Measurements from ENCODE around the gene NIPAL4.
"Not testable (repeated sequence)": the region's sequence is repeated elsewhere in the genome, so short reads cannot be mapped to it uniquely, and the experiment has no call there.

NIPAL4 gene

DNA sequence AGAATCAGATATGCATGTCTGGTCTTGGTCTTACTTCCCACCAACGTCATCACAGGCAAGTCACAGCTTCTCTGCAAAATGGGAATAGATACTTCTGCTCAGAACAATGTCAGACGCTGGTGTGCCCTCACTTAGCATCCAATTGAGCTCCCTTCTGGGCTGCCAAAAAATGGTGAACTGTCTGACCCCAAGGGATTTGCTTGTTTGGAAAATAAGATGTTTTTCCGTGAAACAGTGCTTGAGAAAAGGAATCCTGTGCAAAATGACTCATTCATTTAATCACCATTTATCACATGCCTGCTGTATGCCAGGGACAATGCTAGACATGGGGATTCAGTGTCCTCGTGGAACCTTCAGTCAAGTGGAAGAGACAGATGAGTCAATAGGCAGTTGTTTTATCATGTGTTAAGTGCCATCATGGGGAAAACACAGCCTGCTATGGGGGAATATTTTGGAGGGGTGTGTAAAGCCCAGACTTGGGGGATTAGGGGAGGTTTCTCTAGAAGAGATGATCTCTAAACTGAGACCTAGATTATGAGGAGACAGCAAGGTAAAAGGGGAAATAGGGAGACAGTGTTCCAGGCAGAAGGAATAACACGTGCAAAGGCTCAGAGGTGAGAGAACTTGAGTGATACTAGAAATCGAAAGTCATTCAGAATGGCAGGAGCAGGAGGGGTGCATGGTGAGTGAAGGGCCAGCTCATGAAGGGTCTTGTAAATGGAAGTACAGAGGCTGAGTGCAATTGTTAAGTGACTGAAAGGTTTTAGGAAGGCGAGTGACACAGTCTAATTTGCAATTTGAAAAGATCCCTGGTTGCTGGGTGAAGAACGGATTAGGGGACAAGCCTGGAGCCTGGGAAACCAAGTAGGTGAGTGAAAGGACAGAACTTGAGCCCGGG lies 3.9 kb downstream of the NIPAL4 start:
- no peak for DNase-seq

DNA sequence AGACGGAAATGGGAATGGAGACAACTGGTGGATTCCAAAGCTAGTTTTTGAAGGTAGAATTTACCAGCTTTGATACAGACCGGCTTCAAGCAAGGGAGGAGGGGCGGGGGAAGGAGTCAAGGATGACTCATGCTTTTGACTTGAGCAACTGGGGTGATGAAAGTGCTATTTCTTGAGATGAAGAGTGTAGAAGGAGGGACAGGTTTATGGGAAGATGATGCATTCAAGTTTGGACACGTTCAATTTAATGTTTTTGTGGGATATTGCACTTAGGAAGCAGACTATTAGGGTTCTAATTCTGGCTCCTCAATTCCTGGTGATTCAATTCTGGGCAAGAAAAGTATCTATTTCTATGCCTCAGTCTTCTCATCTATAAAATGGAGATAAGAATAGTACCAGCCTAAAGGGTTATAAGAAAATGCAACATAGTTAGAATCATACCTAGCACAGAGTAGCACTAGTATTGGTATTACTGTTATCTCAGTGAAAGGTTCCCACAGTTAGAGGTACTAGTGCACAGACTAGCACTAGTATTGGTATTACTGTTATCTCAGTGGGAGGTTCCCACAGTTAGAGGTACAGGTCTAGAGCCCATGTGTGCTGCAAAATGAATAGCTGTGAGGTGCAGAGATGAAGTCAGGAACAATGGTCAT lies 4.6 kb downstream of the NIPAL4 start:
- DNase-seq = no peak

DNA sequence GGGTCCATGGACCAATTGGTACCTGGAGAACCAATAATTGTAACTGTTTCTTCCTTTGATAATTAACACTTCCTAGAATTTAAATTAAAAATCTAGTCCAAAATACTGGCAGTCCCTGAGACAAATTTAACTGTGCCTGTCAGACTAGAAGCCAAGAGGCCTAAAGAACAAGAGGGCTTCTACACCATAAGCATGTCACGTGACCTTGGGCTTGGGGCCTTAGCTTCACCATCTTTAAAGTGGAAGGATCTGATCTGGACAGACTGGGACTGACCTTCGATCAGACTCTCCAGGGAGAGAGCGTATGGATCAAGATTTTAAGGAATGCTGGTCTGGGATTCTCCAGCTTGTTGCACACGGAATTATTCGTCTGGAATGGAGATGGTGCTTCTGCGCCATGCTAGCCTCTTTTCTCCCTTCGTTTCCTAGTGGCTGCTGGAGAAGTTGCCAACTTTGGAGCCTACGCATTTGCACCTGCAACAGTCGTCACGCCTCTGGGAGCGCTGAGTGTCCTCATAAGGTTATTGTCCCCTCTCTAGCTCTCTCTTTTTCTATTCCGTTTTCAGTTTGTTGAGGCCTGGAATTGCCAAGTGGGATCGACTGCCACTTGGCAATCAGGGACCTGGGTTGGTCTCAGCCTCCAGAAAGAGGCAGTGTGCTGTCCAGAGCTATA lies 8.4 kb downstream of the NIPAL4 start:
- no peak for DNase-seq

DNA sequence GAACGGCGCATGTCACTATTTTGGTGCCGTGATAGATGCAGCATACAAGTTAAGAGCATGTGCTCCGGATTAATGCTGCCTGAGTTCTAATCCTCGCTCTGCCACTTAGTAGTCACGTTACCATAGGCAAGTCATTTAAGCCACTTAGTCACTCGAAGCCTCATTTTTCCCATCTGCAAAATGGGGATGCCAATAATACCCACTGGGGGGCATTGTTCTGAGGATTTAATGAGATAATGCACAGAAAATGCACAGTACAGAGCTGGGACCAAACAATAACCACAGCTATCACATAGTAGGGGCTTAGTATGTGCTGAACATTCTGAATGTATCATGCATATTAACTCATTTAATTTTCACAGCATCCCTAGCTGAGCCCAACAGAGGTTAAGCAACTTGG lies 9.1 kb downstream of the NIPAL4 start:
- no peak for DNase-seq

DNA sequence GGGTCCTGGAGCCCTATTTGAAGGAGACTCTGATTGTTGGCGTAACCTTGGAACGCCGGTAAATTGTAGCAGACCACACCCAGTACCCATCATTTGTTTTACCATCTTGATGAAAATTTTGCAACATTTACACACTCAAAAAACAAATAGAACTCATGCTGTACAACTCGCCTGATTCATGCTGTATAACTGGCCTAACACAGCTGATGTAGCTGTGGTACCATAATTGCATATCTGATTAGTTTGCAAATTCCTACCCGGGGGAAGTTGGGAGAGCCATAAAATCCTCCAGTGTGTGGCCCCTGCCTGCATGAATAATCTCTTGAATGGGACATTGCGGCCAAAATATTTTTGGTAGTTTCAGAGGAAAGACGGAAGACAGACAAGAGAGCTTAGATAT lies 9.7 kb downstream of the NIPAL4 start:
- no peak for DNase-seq

DNA sequence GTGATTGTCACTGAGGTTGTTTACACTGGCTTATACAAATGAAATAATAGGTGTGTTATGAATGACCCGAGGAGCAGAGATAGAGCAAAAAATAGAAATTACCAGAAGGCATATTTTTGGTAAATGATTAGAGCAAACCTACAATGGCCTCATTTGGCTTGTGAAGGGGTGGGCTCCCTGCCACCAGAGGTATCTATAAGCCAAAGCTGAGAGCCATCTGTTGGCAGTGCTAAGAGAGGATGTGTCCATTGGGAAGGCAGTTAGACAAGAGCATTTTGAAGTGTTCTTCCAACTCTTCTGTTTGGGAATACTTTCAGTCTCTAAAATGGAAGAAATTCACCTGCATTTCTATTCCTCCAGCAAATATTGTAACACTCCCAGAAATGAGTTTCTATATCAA lies 10.6 kb downstream of the NIPAL4 start:
- no peak for DNase-seq

DNA sequence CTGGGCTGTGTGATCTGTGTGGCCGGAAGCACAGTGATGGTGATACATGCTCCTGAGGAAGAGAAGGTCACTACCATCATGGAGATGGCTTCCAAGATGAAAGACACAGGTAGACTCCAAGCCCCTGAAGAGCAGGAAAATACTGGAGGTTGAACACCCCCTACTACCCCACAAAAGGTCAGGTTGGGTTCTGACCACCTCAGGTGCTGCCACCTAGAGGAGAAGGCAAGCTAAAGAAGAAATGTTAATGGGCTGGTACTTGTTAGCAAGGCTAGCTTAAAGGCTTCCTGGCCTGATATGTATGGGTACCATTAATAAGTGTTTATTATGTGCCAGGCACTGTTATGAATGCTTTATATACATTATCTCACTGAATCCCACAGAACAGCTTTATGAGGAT lies 11.7 kb downstream of the NIPAL4 start:
- DNase-seq = no peak

DNA sequence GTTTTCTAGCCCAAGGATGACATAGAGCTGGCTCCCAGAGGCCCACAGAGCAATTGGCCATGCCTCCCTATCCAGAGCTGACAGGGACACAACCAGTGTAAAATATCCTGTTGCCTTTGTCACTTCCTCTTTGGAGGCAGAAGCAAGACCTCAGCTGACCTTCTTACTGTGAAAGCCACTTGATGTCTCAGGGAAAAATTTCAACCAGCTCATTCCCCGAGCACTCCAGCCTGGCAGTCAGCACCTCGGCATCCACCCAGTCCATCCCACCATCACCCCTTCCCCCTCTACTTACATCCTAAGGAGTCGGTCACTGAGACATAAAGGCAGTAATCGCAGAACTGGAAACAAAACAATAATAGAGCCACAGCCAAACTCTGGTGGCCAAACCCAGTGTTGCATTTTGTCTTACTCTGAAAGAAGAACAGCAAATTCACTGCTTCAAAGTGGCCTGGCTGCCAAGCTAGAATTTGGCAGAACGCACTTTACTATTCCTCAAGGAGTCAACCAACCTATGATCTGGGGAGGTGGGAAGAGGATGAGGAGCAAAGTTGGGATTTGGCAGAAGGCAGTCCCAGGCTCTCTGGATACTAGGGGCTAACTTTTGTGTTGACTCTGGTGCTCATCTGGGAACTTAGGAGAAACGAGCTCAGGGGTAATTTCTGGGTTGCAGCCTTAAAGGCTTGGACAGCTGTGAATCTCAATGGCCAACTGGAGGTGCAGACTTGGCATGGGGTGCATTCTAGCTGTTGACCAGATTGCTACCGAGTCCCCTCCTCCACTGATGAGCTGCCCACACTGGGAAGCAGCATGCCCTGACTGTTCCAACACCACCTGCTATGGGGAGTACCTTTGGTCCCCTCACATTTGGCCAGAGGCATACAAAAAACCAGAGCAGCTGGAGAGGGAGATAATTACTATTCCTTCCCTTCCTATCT lies 13.6 kb downstream of the NIPAL4 start:
- DNase-seq = no peak

DNA sequence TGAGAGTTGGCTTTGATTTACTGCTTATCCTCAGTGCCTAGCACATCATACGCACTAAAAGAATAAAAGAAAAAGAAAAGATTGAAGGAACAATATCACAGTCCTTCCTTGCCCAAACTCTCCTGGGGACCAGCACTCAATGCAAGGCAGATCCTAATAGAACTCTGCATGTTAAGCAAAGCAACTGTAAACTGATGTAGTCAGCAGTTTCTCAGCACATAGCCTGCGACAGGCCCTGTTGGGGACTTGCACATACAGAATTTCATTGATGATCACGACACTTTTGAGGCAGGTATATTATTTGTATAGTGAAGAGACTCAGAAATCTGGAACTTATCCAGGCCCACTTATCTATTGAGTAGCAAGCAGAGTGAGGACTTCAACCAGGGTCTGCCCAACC lies 15.4 kb downstream of the NIPAL4 start:
- no peak for DNase-seq

DNA sequence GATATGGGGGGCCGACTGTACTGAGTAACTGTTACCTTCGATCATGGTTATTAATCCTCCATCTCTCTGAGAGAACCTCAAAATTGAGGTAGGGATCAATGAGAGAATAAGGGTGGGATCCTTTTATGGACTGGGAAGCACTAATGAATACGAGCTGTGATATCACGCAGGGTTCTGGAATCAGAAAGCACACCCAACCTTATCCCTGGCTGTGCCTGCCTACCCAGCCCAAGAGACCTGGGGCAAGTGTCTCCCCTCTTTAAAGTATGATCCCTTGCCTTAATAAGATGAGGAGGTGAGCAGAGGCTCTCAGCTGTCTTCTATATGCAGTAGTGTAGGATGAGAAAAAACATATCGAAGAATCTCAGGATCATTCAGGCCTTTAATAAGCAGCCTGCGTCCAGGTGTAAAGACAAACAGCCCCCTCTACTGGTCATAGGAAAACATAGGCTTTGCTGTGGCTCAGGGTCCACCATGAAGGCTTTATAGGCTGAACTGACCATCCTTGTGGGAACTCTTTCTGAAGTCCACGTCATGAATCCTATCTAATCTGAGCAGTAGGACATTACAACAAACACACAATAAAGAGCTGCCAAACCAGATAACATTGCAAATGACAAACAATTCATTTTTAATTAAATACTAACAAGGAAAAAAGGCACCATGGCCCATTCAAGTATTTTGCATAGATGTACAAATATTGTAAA lies 16.8 kb downstream of the NIPAL4 start:
- DNase-seq = no peak

DNA sequence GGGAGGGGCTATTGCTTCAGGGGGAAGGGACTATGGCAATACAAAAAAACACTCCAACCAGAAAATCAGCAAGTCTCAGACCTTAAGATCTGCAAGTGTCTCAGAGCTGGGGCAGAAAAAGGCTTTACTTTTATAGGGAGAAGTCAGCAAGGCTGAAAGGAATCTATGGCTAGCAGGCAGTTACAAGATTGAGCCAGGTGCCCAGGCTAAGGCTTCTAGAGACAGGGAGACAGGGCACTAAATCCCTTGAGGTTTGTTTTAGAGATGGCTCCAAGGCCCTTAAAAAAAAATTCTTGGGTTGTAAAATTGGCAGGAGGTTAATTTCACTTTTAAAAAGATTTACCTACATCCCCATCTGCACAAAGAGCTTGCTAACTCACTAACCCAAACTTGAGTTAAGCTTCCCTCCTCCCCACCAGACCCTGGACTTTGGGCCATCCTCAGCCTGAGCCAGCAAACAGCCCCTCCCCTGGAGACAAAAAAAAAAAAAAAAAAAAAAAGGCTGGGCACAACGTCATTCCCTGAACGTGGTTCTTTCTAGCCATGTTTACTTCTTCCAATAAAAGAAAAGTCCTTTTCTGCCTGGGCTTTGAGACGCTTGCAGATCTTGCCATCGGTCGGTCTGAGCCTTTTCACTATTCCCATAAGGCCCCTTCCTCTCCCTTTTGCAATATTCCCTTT lies 17.9 kb downstream of the NIPAL4 start:
- no peak for DNase-seq

DNA sequence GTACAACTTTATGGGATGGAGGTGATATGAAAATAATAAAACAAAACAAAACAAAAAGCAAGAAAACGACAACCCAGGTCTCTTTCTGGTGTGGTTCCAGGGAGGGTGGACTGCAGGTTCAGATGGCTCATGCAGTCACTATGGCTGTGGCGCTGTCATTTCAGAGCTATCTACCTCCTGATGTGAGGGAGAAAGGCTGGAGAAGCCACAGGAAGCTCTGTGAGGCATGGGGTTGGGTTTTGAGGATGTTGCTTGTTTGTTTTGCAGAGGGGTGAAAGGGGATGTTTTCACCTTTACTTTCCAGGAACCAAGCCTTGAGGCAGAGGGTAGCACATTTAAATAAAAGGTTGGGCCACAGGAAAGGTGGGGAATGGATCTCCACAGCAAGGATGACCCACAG lies 18.7 kb downstream of the NIPAL4 start:
- DNase-seq = no peak

DNA sequence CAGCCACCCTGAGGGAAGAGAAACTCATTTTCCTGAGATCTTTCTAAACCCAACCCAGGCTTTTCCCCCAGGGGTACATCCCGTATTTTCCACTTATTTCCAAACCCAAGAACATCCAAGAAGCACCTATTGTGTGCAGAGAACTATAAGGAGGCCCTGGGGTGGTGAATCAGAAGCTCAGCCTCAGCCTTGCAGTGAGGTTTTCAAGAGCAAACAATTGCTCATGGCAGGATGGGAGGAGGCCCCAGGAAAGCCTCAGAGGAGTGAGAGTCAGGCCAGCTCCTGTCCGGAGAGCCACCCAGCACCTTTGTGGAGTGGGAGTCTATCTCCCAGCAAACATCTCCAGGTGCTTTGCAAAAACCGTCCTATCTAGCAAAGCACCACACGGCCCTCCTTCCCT lies 19.2 kb downstream of the NIPAL4 start:
- DNase-seq = no peak

DNA sequence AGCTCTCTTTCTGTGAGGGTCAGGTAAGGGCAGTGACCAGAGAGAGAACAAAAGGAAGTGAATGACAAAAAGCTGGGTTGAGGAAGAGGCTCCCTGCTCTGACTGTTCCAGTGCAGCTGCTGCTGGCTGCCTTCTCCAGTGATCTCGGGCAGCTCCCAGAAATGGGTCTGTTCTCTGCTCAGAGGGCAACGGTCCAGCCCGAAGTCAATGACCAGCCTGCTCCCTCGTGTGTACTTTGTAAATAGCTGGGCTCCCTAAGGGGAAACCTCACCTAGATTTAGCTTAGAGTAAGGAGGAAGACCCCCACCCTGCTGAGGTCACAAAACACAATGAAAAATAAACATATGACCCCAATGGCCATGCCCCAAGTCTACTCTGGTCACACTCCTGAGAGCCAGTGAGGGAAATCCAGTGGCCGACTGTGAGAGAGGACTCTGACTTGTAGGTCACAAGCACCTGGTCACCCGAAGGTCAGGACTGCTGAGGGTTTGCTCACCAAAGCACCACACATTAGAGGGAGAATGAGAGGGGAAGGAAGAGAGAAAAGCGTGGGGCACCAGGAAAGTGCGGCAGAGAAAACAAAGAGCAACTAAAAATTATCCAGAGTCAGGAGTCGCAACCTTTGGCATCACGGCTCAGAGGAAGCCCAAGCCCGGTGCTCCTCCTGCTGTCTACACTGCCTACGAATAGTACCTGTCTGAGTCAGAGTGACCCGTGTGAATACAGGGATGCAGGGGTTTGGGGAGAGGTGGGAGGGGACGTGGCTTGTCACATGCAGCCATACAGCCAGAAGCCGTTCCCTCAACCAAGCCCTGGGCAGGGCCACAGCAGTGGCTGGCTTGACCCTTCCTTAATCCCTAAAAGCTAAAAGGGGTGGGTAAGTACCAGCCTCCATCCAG lies 19.8 kb downstream of the NIPAL4 start:
- DNase-seq = no peak

DNA sequence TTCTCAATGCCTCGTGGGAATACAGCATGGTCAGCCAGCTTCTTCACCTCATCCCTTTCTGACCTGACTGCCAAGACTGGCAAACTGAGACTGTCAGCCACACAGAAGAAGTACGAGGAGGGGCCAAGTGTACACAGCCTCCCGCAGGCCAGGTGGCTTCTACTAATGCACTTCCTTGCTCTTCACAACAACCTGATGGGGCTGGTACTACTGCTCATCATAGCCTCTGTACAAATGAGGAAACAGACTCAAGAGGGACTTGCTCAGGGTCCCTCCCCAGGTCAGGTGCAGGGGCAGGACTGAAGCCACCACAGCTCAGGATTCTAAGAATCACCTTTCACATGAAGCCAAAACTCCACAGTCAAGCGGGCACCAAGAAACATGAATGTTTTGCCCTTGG lies 21.3 kb downstream of the NIPAL4 start:
- DNase-seq = no peak

DNA sequence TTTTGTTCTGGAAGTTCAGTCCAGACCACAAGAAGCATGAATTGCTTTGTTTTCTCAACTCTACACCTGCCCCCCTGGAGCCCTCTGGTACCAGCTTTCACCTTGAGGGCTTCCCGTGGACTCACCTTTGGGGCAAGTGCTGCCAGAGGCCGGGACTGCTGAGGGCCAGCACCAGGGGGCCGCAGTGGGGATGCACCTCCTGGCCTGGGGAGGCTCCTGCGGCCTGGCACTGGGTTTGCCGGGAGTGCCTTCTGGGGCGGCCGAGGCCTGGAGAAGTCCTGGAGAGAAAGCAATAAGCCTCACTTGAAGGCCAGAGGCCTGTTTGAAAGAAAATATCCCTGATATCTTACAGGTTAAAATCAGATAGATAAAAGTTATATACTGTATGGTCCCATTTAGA lies 21.7 kb downstream of the NIPAL4 start:
- DNase-seq = no peak

DNA sequence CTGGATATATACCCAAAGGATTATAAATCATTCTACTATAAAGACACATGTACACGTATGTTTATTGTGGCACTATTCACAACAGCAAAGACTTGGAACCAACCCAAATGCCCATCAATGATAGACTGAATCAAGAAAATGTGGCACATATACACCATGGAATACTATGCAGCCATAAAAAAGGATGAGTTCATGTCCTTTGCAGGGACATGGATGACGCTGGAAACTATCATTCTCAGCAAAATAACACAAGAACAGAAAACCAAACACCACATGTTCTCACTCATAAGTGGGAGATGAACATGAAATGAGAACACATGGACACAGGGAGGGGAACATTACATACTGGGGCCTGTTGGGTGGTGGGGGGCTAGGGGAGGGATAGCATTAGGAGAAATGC lies 22.7 kb downstream of the NIPAL4 start:
- not testable (repeated sequence) for DNase-seq

DNA sequence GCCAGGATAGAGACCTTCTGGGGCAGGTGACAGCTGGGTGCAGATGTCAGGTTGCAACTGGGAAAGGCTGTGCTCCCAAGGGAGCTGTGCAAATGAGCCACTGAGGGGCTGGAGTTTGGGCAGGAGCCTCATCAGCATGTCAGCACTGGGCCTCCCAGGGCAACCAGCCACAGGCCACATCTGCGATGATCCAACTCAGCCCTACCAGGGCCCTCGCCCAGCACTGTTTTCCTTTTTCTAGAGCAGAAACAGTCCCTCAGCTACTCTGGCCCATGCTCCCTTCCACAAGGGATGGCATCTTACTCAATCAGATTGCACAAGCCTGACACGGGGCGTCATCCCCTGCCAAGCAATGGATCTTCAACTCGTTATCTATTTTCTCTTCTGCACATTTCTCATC lies 24.8 kb downstream of the NIPAL4 start:
- no peak for DNase-seq

DNA sequence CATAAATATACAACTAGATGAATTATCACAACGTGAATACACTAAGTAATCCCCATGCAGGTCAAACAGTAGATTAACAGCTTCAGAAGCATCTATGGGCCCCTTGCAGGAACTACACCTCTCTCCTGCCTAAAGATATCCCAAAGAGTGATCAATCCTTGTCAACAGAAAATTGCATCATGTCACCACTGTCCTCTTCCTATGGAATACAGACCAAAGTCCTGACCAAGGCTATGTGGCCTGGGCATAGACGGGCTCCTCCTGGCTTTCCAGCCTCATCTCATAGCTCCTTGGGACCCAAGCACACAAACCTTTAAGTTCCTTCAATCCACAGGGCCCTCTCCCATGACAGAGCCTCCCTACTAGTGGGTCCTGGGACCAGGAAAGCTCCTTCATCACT lies 25.3 kb downstream of the NIPAL4 start:
- DNase-seq = no peak

DNA sequence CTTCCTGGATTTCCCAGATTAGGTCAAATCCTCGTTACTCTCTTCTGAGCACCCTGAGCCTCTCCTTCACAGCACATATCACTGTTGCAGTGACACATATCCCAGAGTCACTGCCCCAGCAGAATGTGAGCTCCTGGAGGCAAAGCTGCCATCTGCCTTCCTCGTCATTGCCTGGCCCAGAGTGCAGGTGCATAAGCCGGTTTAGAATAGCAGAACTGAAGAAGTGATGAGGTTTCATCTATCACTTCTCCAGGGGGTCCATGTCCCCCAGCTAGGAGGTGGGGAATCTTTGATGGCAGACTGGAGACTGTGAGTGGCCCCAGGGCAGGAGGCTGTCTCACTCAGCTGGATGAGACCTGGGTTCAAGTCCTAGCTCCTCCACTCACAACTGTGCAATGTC lies 25.8 kb downstream of the NIPAL4 start:
- no peak for DNase-seq
